GM18951 (cell line): Measurements from ENCODE around the gene POLR2B.

ENCODE experiments used
- POLR2A ChIP-seq: IDR thresholded peaks from 4 replicates; pipeline ENCODE4 v1.6.1; 2011; ENCODE audit warnings: mild to moderate bottlenecking; ENCODE audit not compliant: insufficient read length, insufficient read depth; ENCODE audit errors: extremely low read depth
- in situ Hi-C: fragments of 300-500 bp; cut with MboI; formaldehyde crosslinking; loops from one replicate; pipeline ENCODE4 v1.12.0; 2022; ENCODE audit warnings: low sequenced_read_pairs, mixed read lengths, inconsistent platforms; ENCODE audit not compliant: unreplicated experiment

Gene POLR2B

DNA sequence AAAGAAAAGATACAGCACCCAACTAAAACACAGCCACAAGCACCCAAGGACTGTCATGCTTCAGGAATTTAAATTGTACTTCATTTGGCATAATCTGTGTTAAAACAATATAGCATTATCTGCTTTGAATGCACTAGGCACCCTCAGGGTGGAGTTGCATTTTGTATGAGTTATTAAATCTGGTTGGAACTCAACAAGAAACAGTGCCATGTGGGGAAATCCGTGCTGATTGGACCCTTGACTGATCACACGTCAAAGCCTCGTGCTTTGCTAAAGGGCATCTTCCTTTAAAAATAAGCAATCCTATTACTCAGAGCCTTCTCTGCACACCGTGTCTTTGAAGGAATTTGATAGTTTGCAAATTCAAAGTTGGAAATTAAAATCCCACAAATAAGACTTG is 96.0 kb downstream of the POLR2B start:
- in situ Hi-C loops = no loop called here
- no peak for TF ChIP-seq POLR2A

DNA sequence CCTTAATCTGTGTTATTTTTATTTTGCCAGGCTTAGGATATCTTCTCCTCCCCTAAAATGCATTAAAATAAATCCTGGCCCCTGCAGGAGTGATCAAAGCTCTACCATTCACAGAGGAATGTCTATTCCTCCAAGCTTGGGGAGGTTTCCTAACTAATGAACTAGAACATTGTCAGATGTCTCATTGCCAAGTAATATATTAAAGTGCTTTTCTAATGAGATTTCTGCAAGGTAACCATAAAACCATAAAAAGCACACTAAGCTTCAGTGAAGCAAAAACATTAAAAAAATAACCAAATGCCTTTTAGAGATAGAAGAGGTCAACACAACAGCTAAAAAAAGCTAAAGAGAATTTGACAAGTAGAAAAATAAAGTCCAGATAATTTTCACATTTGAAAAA is 96.7 kb downstream of the POLR2B start:
- TF ChIP-seq POLR2A = no peak
- in situ Hi-C loops = no loop called here

DNA sequence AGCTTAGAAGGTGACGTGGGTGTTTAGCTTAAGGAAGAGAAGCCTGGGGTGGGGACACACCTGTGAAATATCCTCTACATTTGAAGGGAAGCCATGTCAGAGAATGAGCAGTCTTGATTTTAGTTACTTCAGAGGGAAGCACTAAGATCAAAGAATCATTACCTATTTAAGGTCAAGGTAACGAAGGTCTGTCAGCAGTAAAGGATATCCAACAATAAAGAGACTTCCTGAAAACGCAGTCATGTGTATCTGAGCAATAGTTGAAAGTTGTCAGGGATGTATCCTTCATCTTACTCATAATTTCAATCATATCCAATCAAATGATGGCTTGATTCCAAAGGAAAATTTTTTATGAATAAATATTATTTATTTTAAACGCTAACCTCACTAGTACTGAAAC is 98.0 kb downstream of the POLR2B start:
- in situ Hi-C loops = no loop called here
- TF ChIP-seq POLR2A = no peak

DNA sequence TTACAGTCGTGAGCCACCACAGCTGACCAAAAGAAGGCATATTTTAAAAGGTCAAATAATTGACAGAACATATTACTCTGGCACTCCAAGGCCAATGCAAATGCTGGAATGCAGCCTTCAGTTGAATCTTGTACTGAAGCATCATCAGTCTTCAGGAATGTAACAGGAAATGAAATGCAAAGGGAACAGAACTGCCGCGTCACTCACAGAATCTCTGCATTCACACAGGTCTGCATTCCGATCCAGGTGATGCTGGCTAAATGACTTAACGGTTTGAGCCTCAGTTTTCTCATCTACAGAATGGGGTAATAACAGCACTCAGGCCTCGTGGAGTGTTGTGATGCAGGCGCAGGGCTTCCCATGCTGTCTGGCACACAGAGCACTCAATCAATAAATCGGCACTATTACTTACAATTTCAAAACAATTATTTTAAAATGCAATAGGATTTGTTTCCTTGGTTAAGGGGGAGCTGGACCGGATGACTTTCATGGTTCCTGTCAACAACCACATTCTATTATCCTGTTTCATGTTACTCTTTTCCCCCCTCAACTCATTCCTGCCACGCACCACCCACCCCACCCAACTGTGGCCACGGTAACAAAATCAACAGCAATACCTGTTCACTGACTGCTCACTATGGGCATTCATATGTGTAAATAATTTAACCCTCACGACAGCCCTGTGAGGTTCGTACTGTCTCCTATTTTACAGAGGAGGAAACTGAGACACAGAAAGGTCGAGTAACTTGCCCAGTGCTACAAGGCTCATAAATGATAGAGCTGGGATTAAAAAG is 99.1 kb downstream of the POLR2B start:
- in situ Hi-C loops = no loop called here
- no peak for TF ChIP-seq POLR2A

DNA sequence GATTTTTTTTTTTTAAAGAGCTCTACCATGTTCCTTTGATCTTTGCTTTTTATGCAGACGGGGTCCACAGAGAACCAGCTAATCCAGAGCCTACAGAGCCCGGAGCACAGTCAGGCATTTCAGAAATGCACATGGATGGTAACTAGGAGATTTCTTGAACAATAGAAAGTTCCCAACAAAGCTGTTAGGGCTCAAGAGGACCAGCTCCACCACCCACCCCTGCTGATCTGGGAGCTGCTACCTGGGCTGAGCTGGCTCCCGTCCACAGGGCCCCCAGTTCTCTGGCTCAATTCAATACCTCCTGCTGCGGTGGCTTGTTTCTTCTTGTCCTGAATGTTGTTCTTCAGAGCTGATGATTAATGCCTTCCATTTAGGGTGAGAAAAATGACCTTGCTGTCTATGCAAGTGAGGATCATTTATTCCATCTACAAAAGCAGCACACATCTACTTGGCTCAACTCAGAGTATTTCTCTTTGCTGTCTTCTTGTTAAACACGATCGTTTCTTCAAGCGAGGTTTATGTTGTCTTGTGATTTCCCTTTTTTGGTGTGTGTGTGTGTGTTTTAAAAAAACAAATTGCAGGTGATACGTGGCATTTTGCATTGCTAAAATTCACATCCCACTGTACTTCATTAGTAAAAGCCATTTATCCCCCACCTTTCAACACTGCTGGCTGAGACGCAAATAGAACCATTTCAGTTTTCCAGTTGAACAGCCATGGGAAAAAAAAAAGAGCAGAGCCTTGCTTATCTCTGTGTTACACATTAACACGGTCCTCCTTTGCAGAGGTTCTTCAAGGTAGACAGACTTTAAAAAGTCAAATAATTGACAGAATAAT is 100.2 kb downstream of the POLR2B start:
- no peak for TF ChIP-seq POLR2A
- in situ Hi-C loops = no loop called here
